Activated B cell treated with CpG ODN at 0.5 μM for 24 hours (primary cell): ENCODE measurements around the gene DUS2. TPM values are rescaled to one million over a fixed set of nuclear protein-coding genes. Genes with fewer than 3 reads are reported as not detected.
A peak's percentile ranks its signal among the peaks of the same experiment; 100 is the strongest.

Experiments used
- ATAC-seq: fragments of 200-7000 bp; cut with Tn5 transposase; one replicate; pipeline ENCODE4 v1.10.0; 2021; ENCODE audit warnings: low read depth, mild to moderate bottlenecking, moderate library complexity
- CTCF ChIA-PET: fragments of 350-600 bp; sonication (Branson Sonifier 250); formaldehyde crosslinking; loops from one replicate; lab custom pipeline; 2021; ENCODE audit warnings: antibody characterized with exemption; lab: Charles Lee
- POLR2A ChIA-PET: fragments of 350-600 bp; sonication (Branson Sonifier 250); formaldehyde crosslinking; loops from one replicate; lab custom pipeline; 2021; ENCODE audit warnings: antibody characterized with exemption; lab: Charles Lee
- DNase-seq: peaks from one replicate; pipeline ENCODE4 v3.0.0; 2022
- H3K27ac Mint-ChIP-seq: one replicate; pipeline ENCODE4 v1.8.0; 2020; ENCODE audit warnings: mixed read lengths
- H3K27me3 Mint-ChIP-seq: one replicate; pipeline ENCODE4 v1.8.0; 2021; ENCODE audit warnings: mixed read lengths
- H3K36me3 Mint-ChIP-seq: one replicate; pipeline ENCODE4 v1.8.0; 2021; ENCODE audit warnings: low read depth, mixed read lengths
- H3K4me1 Mint-ChIP-seq: one replicate; pipeline ENCODE4 v1.8.0; 2021; ENCODE audit warnings: mixed read lengths
- H3K4me3 Mint-ChIP-seq: one replicate; pipeline ENCODE4 v1.8.0; 2020; ENCODE audit warnings: mild to moderate bottlenecking, mixed read lengths
- H3K9me3 Mint-ChIP-seq: one replicate; pipeline ENCODE4 v1.8.0; 2020; ENCODE audit warnings: mixed read lengths
- CTCF ChIP-seq: fragments of 200-600 bp; IDR thresholded peaks from one replicate; pipeline ENCODE4 v1.8.0; 2022; ENCODE audit warnings: antibody characterized with exemption, mild to moderate bottlenecking
- intact Hi-C: fragments of 100-400 bp; cut with micrococcal nuclease; formaldehyde crosslinking; loops from one replicate; pipeline ENCODE4 v1.15.1; 2024
- total RNA-seq: library from RNA; stranded (reverse); gene quantifications from 2 replicates; pipeline ENCODE4 v1.2.3, GENCODE V29; 2022

DUS2 gene
- total RNA-seq, 1 donor from 2014 or later: 62.0 TPM

- intact Hi-C loops: no loop called here
- no peak for DNase-seq
- Mint-ChIP-seq H3K27me3 (no peaks in the 10 kb centered on the region), H3K9me3 (no peaks in the 10 kb centered on the region), H3K4me1 (peaks cover 10% of the 10 kb centered on the region), H3K27ac (no peak overlapping the region), H3K36me3 (no peaks in the 10 kb centered on the region), H3K4me3 (no peak overlapping the region)
- ATAC-seq: no peak
- ChIA-PET POLR2A (no interaction called here), CTCF (no interaction called here)
- no peak for TF ChIP-seq CTCF
Measured at GRCh38 chr16:67977469-67978227, 45.4 kb upstream of the DUS2 start.

GRCh38 chr16:67979955-67980678 lies 43.0 kb upstream of the DUS2 start, which contains the start of gene DPEP3:
TSS of gene DPEP3 (minus strand) at chr16:67980499. CDS start at chr16:67980380, 119 bp downstream.
- ATAC-seq: no peak
- H3K4me3 Mint-ChIP-seq: no peak within 1 kb of the TSS
- H3K27ac Mint-ChIP-seq: no peak within 1 kb of the TSS
- DNase-seq: no peak
- CTCF ChIA-PET: interaction anchor here (0.6 to 0.7 kb wide), 2 partner anchors 14 to 445 kb away, joined by 3 read pairs; no protein-coding TSS in a partner anchor
- POLR2A ChIA-PET: interaction anchor here (0.7 kb wide), 1 partner anchor 60 kb away, joined by 3 read pairs; no protein-coding TSS in a partner anchor
- intact Hi-C loops: no loop called here
- peaks cover 33% of the 10 kb centered on the region for H3K4me1 Mint-ChIP-seq
- H3K27me3 Mint-ChIP-seq: no peaks in the 10 kb centered on the region
- no peaks in the 10 kb centered on the region for H3K36me3 Mint-ChIP-seq
- no peak for TF ChIP-seq CTCF
- H3K9me3 Mint-ChIP-seq: no peaks in the 10 kb centered on the region

- no peaks in the 10 kb centered on the region for H3K27me3 Mint-ChIP-seq
- ChIA-PET CTCF (interaction anchor here (0.9 to 1.2 kb wide), 2 partner anchors 59 to 310 kb away, joined by 3 to 4 read pairs; no protein-coding TSS in a partner anchor), POLR2A (interaction anchor here (2.0 kb wide), 1 partner anchor 12 kb away, joined by 4 read pairs; no protein-coding TSS in a partner anchor)
- ATAC-seq: no peak
- intact Hi-C loops: no loop called here
- no peaks in the 10 kb centered on the region for H3K9me3 Mint-ChIP-seq
- no peak overlapping the region for H3K4me3 Mint-ChIP-seq
- no peaks in the 10 kb centered on the region for H3K36me3 Mint-ChIP-seq
- peaks cover 37% of the 10 kb centered on the region for H3K4me1 Mint-ChIP-seq
- no peak for DNase-seq
- H3K27ac Mint-ChIP-seq: no peak overlapping the region
- no peak for TF ChIP-seq CTCF
Measured at GRCh38 chr16:67982011-67982696, 40.9 kb upstream of the DUS2 start.

- peak overlapping the region; percentile 54 for H3K27ac Mint-ChIP-seq
Measured at GRCh38 chr16:67986949-67987348, 36.1 kb upstream of the DUS2 start.

More at GRCh38 chr16:67986949-67987348, 36.1 kb upstream of the DUS2 start:
- H3K4me3 Mint-ChIP-seq: no peak overlapping the region
- ATAC-seq (no peak), DNase-seq (no peak)
- POLR2A ChIA-PET: interaction anchor here (0.6 to 3.5 kb wide), 5 partner anchors 8 to 51 kb away, joined by 3 to 16 read pairs (median 6); partner anchors contain the start of genes DDX28 and DUS2
- peaks cover 73% of the 10 kb centered on the region for H3K4me1 Mint-ChIP-seq
- CTCF ChIA-PET: interaction anchor here (1.1 to 1.7 kb wide), 2 partner anchors 48 to 54 kb away, joined by 4 to 9 read pairs; no protein-coding TSS in a partner anchor
- no peaks in the 10 kb centered on the region for H3K9me3 Mint-ChIP-seq
- intact Hi-C loops: no loop called here
- no peaks in the 10 kb centered on the region for H3K27me3 Mint-ChIP-seq
- TF ChIP-seq CTCF: no peak
- peaks cover 8% of the 10 kb centered on the region for H3K36me3 Mint-ChIP-seq
